22Rv1 (cell line): Measurements from ENCODE around the gene OMA1.

Source experiments
- ZFX ChIP-seq: fragments of 450-650 bp; IDR thresholded peaks from 2 replicates; pipeline ENCODE4 v1.6.1; 2017; ENCODE audit warnings: antibody characterized with exemption, borderline replicate concordance
- TF ChIP-seq, protein P1 (sequence below): fragments of 450-650 bp; IDR thresholded peaks from 2 replicates; pipeline ENCODE4 v1.5.1; 2017; ENCODE audit warnings: mild to moderate bottlenecking

- TF ChIP-seq, protein P1, sequence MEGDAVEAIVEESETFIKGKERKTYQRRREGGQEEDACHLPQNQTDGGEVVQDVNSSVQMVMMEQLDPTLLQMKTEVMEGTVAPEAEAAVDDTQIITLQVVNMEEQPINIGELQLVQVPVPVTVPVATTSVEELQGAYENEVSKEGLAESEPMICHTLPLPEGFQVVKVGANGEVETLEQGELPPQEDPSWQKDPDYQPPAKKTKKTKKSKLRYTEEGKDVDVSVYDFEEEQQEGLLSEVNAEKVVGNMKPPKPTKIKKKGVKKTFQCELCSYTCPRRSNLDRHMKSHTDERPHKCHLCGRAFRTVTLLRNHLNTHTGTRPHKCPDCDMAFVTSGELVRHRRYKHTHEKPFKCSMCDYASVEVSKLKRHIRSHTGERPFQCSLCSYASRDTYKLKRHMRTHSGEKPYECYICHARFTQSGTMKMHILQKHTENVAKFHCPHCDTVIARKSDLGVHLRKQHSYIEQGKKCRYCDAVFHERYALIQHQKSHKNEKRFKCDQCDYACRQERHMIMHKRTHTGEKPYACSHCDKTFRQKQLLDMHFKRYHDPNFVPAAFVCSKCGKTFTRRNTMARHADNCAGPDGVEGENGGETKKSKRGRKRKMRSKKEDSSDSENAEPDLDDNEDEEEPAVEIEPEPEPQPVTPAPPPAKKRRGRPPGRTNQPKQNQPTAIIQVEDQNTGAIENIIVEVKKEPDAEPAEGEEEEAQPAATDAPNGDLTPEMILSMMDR: no peak
- TF ChIP-seq ZFX: no peak
These were observed 37.9 kb downstream of the OMA1 start for GRCh38 chr1:58508629-58509028.
